GM18498 (cell line): ENCODE results near the gene UPP1.
"Not testable (repeated sequence)": the region's sequence is repeated elsewhere in the genome, so short reads cannot be mapped to it uniquely, and the experiment has no call there.

Experiments
- ATAC-seq: cut with Tn5 transposase; IDR thresholded peaks from one replicate; pipeline ENCODE4 v1.9.1; 2021; ENCODE audit warnings: mild to moderate bottlenecking, moderate library complexity; ENCODE audit not compliant: unreplicated experiment

Gene UPP1

DNA sequence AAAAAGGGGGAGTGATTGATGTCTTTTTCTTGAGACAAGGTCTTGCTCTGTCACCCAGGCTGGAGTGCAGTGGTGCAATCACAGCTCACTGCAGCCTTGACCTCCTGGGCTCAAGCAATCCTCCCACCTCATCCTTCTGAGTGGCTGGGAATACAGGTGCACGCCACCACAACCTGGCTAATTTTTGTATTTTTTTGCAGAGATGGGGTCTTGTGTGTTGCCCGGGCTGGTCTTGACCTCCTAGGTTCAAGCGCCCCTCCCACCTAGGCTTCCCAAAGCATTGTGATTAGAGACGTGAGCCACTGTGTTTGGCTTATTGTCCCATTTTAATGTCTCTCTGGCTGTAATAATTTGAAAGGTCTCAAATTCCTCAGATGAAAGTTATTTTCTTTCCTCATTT, 21.8 kb downstream of the UPP1 start:
- ATAC-seq: no peak

DNA sequence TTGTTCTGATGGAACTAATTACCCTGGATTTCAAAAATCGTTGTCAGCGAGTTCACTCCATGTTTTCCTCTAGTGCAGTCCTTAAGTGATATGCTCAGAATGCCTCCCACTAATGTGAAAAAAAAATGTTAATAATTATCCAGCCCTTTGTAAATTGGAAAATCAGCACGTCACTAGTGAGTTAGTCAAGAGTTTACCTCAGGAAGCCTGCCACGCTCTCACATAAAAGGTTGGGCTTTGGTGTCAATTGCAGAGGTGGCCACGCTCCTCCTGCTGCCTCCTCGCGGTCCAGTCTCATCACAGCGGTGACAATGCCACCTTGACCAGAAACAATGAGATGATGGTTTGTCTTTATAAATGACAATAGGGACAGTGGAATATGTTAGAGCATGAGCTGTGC, 22.5 kb downstream of the UPP1 start:
- no peak for ATAC-seq

DNA sequence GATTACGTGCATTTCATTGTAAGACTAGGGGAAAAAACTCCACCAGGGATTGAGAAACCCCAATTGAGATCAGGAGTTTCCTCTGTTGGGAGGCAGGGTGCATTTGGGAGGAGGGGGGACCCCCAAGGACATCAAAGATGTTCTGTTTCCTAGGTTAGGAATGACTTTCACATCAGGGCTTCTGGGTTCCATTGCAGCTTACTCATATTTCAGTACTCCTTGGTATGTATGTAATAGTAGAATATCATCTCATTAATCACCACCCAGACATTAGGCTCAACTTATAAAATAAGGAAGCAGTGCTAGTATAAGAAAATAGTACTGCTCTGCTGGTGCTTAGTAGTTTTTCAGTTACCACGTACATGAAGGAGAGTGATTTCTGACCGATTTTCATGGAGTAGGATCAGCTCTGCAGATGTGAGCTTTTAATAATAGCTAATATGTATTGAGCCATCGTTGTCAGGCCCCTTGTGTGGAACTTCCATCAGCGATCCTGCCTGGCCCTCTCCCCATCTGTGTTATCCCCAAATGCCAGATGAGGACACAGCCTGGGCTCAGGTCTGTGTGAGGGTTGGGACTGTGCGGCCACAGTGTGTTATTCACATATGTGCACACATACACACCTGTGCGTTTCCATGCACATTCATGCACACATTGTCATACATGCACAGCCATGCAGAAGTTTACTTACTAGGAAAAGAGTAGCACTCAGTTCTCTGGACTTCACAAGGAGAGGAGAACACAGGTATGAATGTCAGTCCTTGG, 23.5 kb downstream of the UPP1 start:
- no peak for ATAC-seq

DNA sequence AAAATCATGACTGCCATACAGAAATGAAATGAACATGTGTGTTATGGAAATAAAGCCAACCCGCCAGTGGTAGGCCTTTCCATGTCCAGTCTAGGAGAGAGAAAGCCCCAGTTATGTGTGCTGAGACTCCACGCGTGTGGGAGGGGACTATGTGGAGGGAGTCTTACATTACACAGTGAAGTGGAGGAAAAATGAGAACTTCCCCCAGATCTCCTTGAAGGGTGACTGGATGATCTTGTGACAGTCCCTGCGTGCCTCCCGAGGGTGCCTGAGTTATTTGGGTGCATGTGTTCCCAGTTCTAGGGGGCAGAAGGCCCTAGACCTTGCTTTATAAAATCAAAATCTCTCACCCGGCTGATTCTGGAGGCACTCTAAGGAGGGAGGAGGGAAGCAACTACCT, 24.2 kb downstream of the UPP1 start:
- ATAC-seq: no peak

DNA sequence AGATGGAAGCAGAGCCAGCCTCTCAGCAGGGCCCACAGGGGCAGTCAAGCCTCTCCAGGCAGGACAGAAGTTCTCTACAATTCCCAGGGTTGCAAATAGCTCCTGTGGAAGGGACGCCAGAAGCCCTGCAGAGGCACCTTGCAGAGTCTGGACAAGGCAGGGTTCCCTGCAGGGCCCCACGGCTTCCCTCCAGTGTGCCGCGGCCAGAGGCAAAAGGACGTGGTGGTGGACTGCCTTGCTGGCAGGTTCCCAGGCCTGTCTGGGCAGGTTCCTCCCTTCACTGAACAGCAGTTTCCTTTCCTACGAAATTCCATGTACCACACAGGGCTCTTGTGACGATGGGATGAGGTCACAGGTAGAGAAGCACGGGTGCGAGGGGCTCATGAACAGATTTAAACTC, 25.1 kb downstream of the UPP1 start:
- ATAC-seq: no peak

DNA sequence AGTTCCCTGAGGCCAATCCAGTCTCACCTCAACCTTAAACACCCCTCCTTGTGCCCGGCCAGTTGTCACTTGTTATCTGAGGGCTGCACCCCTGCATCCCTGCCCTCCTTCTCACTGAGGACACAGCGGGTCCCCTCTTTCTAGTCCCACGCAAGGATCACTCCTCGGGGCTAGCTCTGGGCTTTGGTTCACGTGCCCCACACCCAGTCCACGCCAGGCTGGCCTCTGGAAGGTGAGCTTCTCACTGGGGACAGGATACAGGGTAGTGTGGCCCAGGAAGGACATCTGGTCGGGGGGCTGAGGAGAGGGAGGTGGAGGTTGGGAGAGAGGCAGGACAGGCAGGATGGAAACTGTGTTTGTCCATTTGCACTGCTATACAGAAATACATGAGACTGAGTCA, 25.5 kb downstream of the UPP1 start:
- ATAC-seq: no peak

DNA sequence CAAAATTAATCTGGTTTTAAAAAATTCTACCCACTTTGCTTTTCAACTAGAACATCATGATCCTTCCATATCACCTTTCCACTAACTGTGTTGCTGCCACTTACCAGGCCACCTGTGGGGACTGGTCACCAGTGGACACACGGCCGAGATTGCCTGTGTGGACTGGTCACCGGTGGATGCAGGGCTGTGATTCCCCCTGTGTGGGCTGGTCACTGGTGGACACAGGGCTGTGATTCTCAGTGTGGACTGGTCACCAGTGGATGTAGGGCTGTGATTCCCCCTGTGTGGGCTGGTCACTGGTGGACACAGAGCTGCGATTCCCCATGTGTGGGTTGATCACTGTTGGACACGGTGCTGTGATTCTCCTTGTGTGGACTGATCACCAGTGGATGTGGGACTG, 27.0 kb downstream of the UPP1 start:
- ATAC-seq: no peak

DNA sequence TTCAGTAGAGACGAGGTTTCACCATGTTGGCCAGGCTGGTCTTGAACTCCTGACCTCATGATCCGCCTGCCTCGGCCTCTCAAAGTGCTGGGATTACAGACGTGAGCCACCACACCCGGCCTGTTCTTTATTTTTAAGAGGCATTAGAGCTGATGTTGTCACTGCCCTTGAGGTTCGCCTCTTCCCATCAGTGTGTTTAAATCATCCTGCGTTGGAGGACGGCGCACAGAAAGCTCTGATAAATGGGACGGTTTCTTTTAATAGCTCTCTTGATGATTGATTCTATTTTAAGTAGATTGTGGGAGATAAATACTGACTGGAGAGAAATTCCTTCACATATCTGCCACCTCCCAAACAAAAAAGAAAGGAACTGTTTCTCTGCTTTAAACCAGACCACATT, 29.0 kb downstream of the UPP1 start:
- no peak for ATAC-seq

DNA sequence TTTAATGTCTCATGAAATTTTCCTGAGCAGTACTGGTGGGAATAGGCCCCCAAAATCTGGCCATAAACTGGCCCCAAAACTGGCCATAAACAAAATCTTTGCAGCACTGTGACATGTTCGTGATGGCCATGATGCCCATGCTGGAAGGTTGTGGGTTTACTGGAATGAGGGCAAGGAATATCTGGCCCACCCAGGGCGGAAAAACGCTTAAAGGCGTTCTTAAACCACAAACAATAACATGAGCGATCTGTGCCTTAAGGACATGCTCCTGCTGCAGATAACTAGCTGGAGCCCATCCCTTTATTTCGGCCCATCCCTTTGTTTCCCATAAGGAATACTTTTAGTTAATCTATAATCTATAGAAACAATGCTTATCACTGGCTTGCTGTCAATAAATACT, 31.5 kb downstream of the UPP1 start:
- ATAC-seq: not testable (repeated sequence)

DNA sequence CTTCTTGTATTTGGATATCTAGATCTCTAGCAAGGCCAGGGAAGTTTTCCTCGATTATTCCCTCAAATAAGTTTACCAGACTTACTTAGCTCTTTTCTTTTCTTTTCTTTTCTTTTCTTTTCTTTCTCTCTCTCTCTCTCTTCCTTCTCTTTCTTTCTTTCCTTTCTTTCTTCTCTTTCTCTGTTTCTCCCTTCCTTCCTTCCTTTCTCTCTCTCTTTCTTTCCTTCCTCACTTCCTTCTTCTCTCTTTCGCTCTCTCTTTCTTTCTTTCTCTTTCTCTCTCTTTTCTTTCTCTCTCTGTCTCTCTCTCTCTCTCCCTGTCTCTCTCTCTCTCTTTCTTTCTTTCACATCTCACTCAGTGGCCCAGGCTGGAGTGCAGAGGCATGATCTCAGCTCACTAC, 37.0 kb downstream of the UPP1 start:
- ATAC-seq: no peak

DNA sequence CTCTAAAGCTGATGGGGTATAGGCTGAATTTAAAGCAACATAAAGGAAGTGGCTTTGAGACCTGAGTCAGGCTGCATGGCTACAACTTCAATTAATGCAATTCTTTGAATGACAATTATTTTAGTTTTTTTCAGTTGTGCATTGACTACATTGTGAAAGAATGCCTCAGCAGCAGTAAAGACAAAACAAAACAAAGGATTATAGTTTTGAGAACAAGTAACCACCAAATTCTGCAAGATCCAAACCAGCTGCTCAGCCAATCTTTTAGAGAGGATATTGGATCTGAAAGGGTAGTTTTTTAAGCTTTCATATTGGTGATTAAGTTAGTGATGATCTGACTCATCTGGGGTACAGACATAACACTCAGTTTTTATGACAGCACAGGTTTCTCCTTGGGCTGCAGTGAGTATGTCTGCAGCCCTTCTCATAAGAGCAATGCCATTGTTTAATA, 41.6 kb downstream of the UPP1 start:
- ATAC-seq: no peak

DNA sequence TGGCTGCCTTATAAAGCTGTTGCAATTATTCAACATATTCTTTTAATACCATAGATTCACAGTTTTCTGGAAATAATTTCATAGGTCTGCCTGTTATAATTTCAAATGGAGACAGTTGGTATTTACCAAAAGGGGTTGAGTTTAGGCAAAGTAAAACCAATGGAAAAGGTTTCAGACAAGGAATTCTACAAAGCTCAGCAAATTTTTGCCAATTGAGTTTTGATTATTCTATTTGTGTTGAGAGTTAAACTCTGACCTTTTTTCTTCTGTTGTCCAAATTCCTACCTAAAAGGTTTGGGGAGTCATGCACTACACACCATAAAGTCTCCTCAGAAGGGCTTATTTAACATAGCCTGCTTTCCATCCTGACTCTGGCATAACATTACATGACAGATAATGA, 43.7 kb downstream of the UPP1 start:
- no peak for ATAC-seq

DNA sequence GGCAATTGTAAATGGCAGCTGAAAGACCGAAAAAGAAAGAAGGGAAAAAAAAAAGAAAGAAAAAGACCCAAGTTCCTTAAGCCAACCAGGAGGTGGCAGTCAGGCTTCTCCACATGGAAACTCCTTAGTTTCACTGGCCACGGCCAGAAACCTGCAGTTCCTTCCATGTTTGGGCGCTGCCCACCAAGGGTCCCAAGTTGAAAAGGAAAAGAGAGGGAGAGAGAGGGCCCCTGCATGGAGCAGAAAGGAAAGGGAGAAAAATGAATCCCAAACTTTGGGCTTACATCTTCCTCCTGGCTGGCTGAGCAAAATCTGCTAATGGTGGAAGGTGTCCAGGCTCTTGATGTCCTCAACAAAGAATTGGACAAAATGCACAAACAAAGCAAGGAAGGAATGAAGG, 50.4 kb downstream of the UPP1 start:
- no peak for ATAC-seq

DNA sequence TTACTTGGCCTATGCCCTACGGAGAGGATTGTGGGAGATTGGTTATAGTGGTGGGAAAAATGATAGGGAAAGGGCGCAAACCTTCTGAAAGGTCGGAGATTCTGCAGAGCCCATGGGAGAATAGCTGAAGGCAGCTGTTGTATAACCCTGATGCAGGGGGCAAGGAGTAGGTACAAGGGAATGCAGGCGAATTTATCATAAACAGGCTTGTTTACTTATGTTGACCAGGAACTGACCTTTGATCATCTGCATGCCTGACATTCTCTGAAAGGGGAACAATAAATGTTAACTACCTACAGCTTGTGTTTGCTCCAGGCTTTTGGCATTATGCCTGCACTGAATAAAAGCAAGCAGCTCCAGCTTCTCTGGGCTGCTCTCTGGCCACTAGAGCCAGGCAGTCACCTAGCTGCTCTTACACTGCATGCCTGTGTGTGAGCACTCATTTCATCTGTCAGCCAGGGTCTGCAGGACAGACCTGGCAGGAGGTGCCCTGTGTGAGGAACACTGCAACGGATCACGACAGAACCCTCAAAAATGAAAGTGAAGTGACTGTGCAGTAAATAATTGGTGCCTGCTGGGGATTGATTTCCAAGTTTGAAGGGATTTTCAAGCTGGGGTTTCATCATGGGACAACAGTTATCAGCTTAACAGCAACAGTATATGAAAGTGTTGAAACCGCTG, 51.1 kb downstream of the UPP1 start:
- ATAC-seq: no peak

DNA sequence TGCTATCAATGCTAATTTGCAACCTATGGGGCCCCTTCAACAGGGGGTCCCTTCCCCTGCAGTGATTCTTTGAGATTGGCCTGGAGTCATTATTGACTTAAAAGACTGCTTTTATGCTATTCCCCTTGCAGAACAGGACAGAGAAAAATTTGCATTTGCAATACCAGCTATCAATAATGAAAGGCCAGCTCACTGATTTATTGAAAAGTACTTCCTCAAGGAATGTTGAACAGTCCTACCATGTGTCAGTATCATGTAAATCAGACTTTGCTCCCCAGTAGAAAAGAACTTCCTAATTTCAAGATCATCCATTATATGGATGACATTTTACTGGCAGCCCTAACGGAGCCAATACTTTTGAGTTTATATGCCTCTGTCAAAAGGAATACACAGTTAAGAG, 52.5 kb downstream of the UPP1 start:
- ATAC-seq: no peak

DNA sequence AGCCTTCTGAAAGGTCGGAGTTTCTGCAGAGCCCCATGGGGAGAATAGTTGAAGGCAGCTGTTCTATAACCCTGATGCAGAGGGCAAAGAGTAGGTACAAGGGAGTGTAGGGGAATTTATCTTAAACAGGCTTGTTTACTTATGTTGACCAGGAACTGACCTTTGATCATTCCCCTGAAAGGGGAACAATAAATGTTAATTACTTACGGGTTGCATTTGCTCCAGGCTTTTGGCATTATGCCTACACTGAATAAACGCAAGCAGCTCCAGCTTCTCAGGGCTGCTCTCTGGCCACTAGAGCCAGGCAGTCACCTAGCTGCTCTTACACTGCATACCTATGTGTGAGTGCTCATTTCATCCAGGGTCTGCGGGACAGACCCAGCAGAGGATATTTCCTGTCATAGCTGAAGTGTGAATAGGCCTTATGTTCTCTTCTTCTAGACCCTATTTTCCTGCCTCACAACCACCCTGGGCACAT, 55.3 kb downstream of the UPP1 start:
- ATAC-seq: no peak

DNA sequence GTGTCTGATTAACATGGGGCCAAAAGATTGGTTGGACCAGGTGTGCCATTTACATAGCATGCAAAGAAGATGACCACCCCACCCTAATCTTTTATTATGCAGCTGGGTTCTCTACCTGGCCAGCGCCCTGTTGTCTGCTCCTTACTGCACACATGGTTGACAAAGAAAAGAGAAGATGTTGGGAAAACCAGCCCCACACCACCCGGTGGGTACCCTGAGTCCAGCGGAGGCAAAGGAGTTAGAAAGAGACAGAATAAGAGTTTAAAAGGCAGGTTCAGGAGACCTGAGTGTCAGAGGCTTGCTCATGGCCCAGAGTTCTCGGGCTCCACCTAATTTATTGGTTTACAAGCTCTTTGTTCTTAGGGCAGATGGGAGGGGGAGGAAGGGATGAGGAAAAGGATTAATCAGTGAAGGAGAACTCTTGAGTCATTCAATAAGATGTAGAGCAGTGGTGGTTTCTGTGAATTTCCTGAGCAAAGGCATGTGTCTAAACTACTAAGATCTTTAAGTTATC, 58.1 kb downstream of the UPP1 start:
- ATAC-seq: no peak

DNA sequence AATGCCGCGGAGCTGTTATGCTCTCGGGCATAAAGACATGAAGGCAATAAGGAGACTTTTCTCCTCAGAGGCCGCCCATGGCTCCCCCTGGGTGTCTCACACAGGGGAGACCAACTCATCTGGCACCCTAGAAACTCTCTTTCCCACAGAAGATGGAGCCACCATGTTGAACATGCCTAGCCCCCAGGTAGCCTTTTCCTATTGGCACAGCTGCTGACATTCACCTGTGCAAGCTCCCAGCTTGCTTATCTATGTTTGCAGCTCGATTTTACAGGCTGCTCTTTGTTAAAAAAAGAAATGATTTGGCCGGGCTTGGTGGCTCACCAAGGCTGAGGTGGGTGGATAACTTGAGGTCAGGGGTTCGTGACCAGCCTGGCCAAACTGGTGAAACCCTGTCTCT, 58.6 kb downstream of the UPP1 start:
- ATAC-seq: not testable (repeated sequence)

DNA sequence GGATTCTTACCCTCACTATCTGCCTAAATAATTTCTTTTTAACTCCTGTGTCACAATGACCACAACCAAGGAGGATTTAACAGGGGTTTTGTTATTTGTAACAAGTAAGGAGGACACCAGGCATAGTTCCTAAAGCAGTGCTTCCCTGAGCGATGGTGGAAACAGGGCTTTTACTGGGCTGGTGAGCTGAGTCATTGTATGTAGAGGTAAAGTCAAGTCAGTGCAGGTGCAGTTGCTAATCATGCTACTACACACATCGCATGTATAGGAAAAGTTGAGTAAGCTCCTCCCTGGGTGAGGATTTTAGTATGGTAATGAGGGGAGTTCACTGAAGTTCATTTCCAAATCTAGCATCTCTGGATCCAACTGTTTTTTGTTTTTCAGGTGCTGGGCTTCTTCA, 59.2 kb downstream of the UPP1 start:
- ATAC-seq: no peak

DNA sequence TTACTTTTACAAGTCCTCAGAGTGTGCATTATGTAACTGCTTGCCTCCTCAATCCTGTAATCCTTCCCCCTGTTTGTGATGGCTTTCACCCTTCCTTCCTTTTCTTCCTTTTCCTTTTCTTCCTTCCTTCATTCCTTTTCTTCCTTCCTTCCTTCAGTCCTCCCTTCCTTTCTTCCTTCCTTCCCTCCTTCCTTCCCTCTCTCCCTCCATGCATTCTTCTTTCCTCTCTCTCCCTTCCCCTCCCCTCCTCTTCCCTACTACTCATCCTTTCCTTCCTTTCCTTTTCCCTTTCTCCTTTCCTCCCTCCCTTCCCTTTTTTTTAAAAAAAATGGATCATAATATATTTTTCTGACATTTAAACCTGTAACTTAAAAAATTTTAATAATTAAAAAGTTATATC, 60.0 kb downstream of the UPP1 start:
- ATAC-seq: no peak

DNA sequence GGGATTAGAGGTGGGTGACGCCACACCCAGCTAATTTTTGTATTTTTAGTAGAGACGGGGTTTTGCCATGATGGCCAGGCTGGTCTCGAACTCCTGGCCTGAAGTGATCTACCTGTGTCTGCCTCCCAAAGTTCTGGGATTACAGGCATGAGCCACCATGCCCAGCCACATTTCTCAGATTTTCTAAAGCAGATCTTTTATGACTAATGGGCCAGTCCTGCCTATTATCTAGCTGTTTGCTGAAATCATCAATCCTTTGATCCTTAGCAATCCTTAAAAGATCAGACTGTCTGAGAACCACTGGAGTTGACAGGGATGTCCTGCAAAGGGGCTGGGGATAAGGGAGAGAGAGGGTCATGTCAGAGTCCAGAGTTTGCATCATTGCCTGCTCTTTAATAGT, 61.0 kb downstream of the UPP1 start:
- no peak for ATAC-seq

DNA sequence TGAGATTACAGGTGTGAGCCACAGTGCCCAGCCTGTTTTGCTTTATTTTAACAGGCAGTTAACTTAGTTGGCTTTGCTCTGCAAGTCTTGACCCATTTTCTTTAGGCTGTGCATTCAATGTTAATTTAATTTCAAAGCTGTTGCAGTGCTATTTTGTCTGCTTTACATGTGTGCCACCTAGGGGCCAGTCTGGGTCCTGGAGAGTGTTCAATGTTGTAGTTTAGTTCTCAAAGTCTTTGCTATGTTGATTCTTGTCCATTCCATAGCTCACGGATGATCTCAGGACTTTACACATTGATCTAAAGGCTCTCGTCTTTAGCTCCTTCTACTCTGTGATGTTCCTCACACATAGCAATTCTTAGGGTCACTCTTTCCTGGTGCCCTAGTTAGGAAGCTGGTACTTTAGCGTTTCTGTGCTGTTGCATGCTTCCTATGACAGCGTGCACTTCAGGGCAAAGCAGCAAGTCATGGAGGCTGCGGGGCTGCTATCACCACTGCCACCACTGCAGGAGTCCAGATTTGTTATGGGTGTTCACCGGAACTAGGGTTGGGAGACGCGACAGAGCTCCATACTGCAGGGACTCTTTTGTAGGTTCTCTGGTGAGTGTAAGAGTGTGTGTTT, 65.8 kb downstream of the UPP1 start:
- peak; percentile 79 for ATAC-seq
